Thoracic aorta (tissue), 2 donors: ENCODE data around the gene FREM2. TPM values are rescaled to one million over a fixed set of nuclear protein-coding genes. Genes with fewer than 3 reads are reported as not detected.

Experiments used
- ATAC-seq: fragments of 150-250 bp; one replicate; pipeline ENCODE4 v1.8.0; 2017; ENCODE audit warnings: low read depth; ENCODE audit not compliant: insufficient number of reproducible peaks, low FRiP score
- DNase-seq: peaks from one replicate; pipeline ENCODE4 v3.0.0-alpha.2; 2020; ENCODE audit warnings: low spot score
- H3K27ac ChIP-seq, 2 donors: fragments of 200-600 bp; sonication (generic); 1 replicate in 1 of 2; 2 replicates in 1 of 2; pipeline ENCODE4 v1.5.1; 2016; ENCODE audit warnings: mild to moderate bottlenecking in 2 of 2, moderate library complexity in 2 of 2
- H3K27me3 ChIP-seq: fragments of 200-600 bp; sonication (generic); replicated peaks from 2 replicates; pipeline ENCODE4 v1.6.0; 2016; ENCODE audit warnings: mild to moderate bottlenecking; ENCODE audit not compliant: insufficient read depth
- H3K36me3 ChIP-seq: fragments of 200-600 bp; sonication (generic); one replicate; pipeline ENCODE4 v1.5.1; 2016
- H3K4me1 ChIP-seq, 2 donors: fragments of 200-600 bp; sonication (generic); 1 replicate in 1 of 2; 2 replicates in 1 of 2; pipeline versions ENCODE4 v1.5.1 to v1.6.0; 2016; ENCODE audit warnings: low read depth in 2 of 2, mild to moderate bottlenecking in 1 of 2; ENCODE audit not compliant: control insufficient read depth in 1 of 2
- H3K4me3 ChIP-seq: fragments of 200-600 bp; sonication (generic); 2 replicates; pipeline ENCODE4 v1.5.1; 2016; ENCODE audit warnings: mild to moderate bottlenecking
- H3K9me3 ChIP-seq: fragments of 200-600 bp; sonication (generic); 2 replicates; pipeline ENCODE4 v1.5.1; 2016
- total RNA-seq, 2 donors: library from RNA; depleted of rRNA; stranded (reverse); fragments of >200 nt; gene quantifications; one replicate each; pipeline versions ENCODE4 v1.1.0 to v1.2.3, GENCODE V29; 2016
- TF ChIP-seq, protein P1 (sequence below): fragments of 200-600 bp; sonication (generic); IDR thresholded peaks from one replicate; pipeline ENCODE4 v1.5.1; 2019; ENCODE audit warnings: antibody characterized with exemption

Gene FREM2
- total RNA-seq, 2 donors from 2014 or later: 0.14 TPM; not detected in 1

DNA sequence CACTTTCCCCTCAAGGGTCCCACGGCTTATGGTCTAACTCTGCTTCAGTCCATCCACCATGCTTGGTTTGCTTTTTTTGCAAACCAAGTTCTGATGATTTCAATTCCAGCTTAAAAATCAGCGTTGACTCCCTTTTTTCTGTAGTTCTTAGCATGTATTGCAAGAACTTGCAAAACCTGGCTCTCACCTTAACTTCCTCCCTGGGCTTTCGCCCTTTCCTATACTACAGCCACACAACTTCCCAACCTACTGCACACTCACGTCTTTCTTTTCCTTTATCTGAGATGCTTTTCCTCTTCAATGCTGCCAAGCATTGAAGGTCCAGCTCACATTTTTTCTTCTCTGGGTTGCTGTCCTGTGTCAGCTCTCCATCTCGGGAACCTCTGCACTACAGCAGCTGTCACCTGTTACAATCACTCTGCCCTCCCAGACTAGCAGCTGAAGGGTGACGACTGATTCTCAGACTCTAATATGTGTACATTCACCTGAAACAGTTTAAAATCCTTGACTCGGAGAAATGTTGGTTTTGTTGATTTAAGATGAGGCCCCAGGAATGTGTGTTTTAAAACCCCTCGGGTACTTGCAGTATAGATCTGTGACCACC lies 143.7 kb downstream of the FREM2 start:
- Histone ChIP-seq H3K4me1 (no peaks in the 10 kb centered on the region), H3K4me3 (no peak overlapping the region), H3K27ac (no peak overlapping the region), H3K9me3 (no peaks in the 10 kb centered on the region), H3K36me3 (no peaks in the 10 kb centered on the region), H3K27me3 (no peaks in the 10 kb centered on the region)
- TF ChIP-seq, protein P1, sequence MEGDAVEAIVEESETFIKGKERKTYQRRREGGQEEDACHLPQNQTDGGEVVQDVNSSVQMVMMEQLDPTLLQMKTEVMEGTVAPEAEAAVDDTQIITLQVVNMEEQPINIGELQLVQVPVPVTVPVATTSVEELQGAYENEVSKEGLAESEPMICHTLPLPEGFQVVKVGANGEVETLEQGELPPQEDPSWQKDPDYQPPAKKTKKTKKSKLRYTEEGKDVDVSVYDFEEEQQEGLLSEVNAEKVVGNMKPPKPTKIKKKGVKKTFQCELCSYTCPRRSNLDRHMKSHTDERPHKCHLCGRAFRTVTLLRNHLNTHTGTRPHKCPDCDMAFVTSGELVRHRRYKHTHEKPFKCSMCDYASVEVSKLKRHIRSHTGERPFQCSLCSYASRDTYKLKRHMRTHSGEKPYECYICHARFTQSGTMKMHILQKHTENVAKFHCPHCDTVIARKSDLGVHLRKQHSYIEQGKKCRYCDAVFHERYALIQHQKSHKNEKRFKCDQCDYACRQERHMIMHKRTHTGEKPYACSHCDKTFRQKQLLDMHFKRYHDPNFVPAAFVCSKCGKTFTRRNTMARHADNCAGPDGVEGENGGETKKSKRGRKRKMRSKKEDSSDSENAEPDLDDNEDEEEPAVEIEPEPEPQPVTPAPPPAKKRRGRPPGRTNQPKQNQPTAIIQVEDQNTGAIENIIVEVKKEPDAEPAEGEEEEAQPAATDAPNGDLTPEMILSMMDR: no peak
- DNase-seq (no peak), ATAC-seq (no peak)

DNA sequence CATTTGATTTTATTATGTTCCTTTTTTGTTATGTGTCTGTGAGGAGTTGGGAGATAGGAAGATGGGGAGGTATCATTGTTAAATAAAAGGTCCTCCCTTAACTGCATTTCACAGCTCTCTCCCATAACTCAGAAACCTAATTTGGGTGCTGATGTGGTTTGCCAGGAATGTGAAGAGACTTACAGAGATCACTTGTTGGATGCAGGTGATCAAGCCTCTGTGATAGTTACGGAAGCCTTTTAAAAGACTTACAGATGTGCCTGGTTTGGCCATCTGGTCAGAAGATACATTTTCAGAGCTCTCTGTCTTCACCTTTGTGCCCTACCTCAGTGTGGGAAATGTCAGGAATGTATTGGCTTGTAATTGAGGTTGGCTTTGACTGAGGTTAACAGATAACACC lies 157.7 kb downstream of the FREM2 start:
- no peaks in the 10 kb centered on the region for H3K27me3 ChIP-seq
- H3K36me3 ChIP-seq: no peaks in the 10 kb centered on the region
- TF ChIP-seq, protein P1: no peak
- no peak overlapping the region for H3K27ac ChIP-seq
- ATAC-seq: no peak
- no peak overlapping the region for H3K4me3 ChIP-seq
- no peaks in the 10 kb centered on the region for H3K4me1 ChIP-seq
- H3K9me3 ChIP-seq: no peaks in the 10 kb centered on the region
- DNase-seq: no peak

DNA sequence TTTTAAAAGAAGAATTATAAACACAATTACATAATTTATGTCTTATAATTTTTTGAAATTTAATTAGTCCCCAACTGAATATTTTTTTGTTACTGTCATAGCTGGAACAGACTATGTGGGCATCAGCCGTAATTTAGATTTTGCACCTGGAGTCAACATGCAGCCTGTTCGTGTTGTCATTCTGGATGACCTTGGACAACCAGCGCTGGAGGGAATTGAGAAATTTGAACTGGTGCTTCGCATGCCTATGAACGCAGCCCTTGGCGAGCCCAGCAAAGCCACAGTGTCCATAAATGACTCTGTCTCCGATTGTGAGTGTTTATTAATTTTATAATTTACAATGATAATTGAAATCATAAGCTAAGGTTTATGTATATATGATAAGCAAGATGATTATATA lies 161.5 kb downstream of the FREM2 start:
- no peaks in the 10 kb centered on the region for H3K9me3 ChIP-seq
- H3K27me3 ChIP-seq: no peaks in the 10 kb centered on the region
- H3K36me3 ChIP-seq: no peaks in the 10 kb centered on the region
- no peaks in the 10 kb centered on the region for H3K4me1 ChIP-seq
- ATAC-seq (no peak), DNase-seq (no peak)
- TF ChIP-seq, protein P1: no peak
- H3K27ac ChIP-seq: no peak overlapping the region
- H3K4me3 ChIP-seq: no peak overlapping the region

DNA sequence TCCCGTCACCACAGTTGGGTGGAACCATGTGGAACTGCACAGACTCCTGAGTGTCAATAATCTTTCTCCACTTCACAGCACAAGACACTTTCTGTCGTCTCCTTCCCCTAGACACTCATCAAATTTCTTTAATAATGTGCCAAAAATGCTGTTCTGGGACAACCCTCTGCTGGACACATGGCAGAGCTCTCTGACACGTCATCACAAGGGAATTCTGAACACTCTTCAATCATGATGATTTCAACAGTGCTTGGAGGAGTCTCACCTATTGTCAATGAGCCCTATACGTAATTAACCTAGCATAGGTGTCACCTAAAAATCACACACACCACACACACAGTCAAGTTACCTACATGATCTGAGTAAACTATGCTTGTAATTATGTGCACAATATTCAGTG lies 162.4 kb downstream of the FREM2 start:
- no peak for DNase-seq
- Histone ChIP-seq H3K27ac (no peak overlapping the region), H3K36me3 (no peaks in the 10 kb centered on the region), H3K4me3 (no peak overlapping the region), H3K9me3 (no peaks in the 10 kb centered on the region), H3K4me1 (no peaks in the 10 kb centered on the region), H3K27me3 (no peaks in the 10 kb centered on the region)
- ATAC-seq: no peak
- TF ChIP-seq, protein P1: no peak

DNA sequence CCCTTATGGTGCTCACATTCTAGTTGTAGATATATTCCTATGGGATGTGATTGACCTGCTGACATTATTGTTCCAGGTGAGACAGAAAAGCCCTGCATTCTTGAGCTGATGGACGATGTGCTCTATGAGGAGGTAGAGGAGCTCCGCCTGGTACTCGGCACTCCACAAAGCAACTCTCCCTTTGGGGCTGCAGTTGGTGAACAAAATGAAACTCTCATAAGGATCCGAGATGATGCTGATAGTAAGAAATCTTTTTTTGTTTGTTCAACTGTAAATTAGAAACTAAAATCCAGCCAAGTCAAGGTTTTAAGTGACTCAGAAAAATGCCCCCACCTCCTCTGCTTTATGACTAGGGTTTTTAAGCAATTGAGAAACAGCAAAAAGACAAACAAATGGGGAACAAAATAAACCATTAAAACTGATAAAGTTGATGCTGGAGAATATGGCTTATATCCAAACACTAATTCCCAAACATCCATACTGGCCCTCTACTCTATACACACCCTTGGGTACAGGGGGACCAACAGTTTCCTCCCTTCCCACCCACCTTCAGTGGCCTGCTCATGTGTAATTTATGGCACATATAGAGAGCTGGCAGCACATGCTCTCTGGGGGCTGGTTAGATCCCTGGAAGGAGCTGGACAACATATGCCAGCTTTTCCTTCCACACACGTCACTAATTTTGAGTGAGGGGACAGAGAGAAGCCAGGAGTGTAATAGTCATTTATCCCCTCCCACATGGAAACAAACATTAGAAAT lies 164.2 kb downstream of the FREM2 start:
- H3K4me1 ChIP-seq: no peaks in the 10 kb centered on the region

More for the DNA sequence above, 164.2 kb downstream of the FREM2 start:
- TF ChIP-seq, protein P1: no peak
- Histone ChIP-seq H3K4me3 (no peak overlapping the region), H3K27ac (no peak overlapping the region), H3K36me3 (no peaks in the 10 kb centered on the region), H3K27me3 (no peaks in the 10 kb centered on the region), H3K9me3 (no peaks in the 10 kb centered on the region)
- no peak for DNase-seq
- ATAC-seq: no peak
